NCI-H510A treated with DMSO at 0.1 percent for 48 hours (cell line): ENCODE data around the gene SNAPC2.
A peak's percentile ranks its signal among the peaks of the same experiment; 100 is the strongest.
"Not testable (repeated sequence)": the region's sequence is repeated elsewhere in the genome, so short reads cannot be mapped to it uniquely, and the experiment has no call there.

ENCODE experiments used
- DNase-seq: peaks from one replicate; lab custom pipeline; 2025; lab: John Stamatoyannopoulos, UW

The SNAPC2 gene

GRCh38 chr19:7933411-7933810, 13.3 kb downstream of the SNAPC2 start:
- DNase-seq, result no peak

GRCh38 chr19:7933828-7934725, 13.9 kb downstream of the SNAPC2 start:
- no peak for DNase-seq

- no peak for DNase-seq
These were observed 14.6 kb downstream of the SNAPC2 start for GRCh38 chr19:7934766-7935165.

GRCh38 chr19:7940841-7941240, 20.7 kb downstream of the SNAPC2 start:
- no peak for DNase-seq

GRCh38 chr19:7941895-7942596, 21.9 kb downstream of the SNAPC2 start:
- DNase-seq, result no peak

- DNase-seq, result no peak
These were observed 22.9 kb downstream of the SNAPC2 start for GRCh38 chr19:7942981-7943443.

- peak; percentile 97 for DNase-seq
These were observed 23.5 kb downstream of the SNAPC2 start, which contains the start of gene TIMM44 for GRCh38 chr19:7943444-7944176. TIMM44 (minus strand) TSS chr19:7943666; CDS start chr19:7943651, 15 bp downstream.

GRCh38 chr19:7944177-7944761, 24.1 kb downstream of the SNAPC2 start:
- DNase-seq, result peak; percentile 85

GRCh38 chr19:7947939-7948338, 27.8 kb downstream of the SNAPC2 start:
- no peak for DNase-seq

GRCh38 chr19:7953060-7953459, 32.9 kb downstream of the SNAPC2 start:
- no peak for DNase-seq

- DNase-seq, result no peak
These were observed 33.4 kb downstream of the SNAPC2 start for GRCh38 chr19:7953576-7953975.

GRCh38 chr19:7955696-7956095, 35.6 kb downstream of the SNAPC2 start:
- DNase-seq, result no peak

GRCh38 chr19:7959211-7959610, 39.1 kb downstream of the SNAPC2 start:
- DNase-seq, result no peak

GRCh38 chr19:7961082-7961481, 40.9 kb downstream of the SNAPC2 start:
- not testable (repeated sequence) for DNase-seq

GRCh38 chr19:7961920-7962626, 41.9 kb downstream of the SNAPC2 start:
- no peak for DNase-seq

- DNase-seq, result no peak
These were observed 42.6 kb downstream of the SNAPC2 start for GRCh38 chr19:7962644-7963268.

GRCh38 chr19:7963566-7963965, 43.4 kb downstream of the SNAPC2 start:
- DNase-seq, result no peak

GRCh38 chr19:7965259-7965841, 45.2 kb downstream of the SNAPC2 start:
- no peak for DNase-seq

GRCh38 chr19:7965921-7966665, 46.0 kb downstream of the SNAPC2 start:
- no peak for DNase-seq
